SU-DHL-6 (cell line): Measurements from ENCODE around the gene PCYOX1L.

Experiments
- H2AFZ ChIP-seq: fragments of 200-600 bp; sonication (generic); 2 replicates; pipeline ENCODE4 v1.6.1; 2014; ENCODE audit warnings: low read depth, mild to moderate bottlenecking, moderate library complexity, mixed read lengths, antibody characterized with exemption, low read length; ENCODE audit not compliant: severe bottlenecking
- H3F3A ChIP-seq: fragments of 200-600 bp; shearing (Covaris generic); 2 replicates; pipeline ENCODE4 v1.6.0; 2016; ENCODE audit warnings: antibody characterized with exemption, mild to moderate bottlenecking; ENCODE audit not compliant: insufficient read depth
- H3K27ac ChIP-seq: fragments of 200-600 bp; sonication (generic); 2 replicates; pipeline ENCODE4 v1.5.1; 2016; ENCODE audit warnings: low read depth, mild to moderate bottlenecking, low read length, moderate library complexity, mixed read lengths
- H3K27me3 ChIP-seq: fragments of 200-600 bp; sonication (generic), shearing (Covaris generic); 2 replicates; pipeline ENCODE4 v1.6.0; 2014; ENCODE audit warnings: mild to moderate bottlenecking, low read length
- H3K36me3 ChIP-seq: fragments of 200-600 bp; sonication (generic); 2 replicates; pipeline ENCODE4 v1.6.1; 2014; ENCODE audit warnings: mild to moderate bottlenecking, low read length, mixed read lengths
- H3K4me2 ChIP-seq: fragments of 300-600, 200-600 bp; shearing (Covaris generic), sonication (generic); 2 replicates; pipeline ENCODE4 v1.6.0; 2014; ENCODE audit warnings: low read length, low read depth, mild to moderate bottlenecking; ENCODE audit not compliant: poor library complexity, severe bottlenecking
- H3K4me3 ChIP-seq: fragments of 200-600 bp; sonication (generic); 2 replicates; pipeline ENCODE4 v1.5.1; 2014; ENCODE audit warnings: antibody characterized with exemption, low read length, mild to moderate bottlenecking, mixed read lengths; ENCODE audit not compliant: insufficient read depth, poor library complexity, severe bottlenecking
- H3K79me2 ChIP-seq: fragments of 200-600 bp; sonication (generic); 2 replicates; pipeline ENCODE4 v1.6.1; 2014; ENCODE audit warnings: mild to moderate bottlenecking, low read length, moderate library complexity; ENCODE audit not compliant: insufficient read depth
- H3K9ac ChIP-seq: fragments of 200-600 bp; sonication (generic); 2 replicates; pipeline ENCODE4 v1.7.0; 2014; ENCODE audit warnings: mild to moderate bottlenecking, low read length
- H3K9me2 ChIP-seq: fragments of 200-600 bp; sonication (generic); replicated peaks from 2 replicates; pipeline ENCODE4 v1.6.1; 2014; ENCODE audit warnings: low read length; ENCODE audit not compliant: insufficient read depth
- H3K9me3 ChIP-seq: fragments of 200-600 bp; sonication (generic); 2 replicates; pipeline ENCODE4 v1.6.1; 2014; ENCODE audit warnings: low read length, mixed read lengths; ENCODE audit not compliant: insufficient read depth
- H4K20me1 ChIP-seq: fragments of 200-600 bp; sonication (generic); 2 replicates; pipeline ENCODE4 v1.6.1; 2014; ENCODE audit warnings: low read depth, mild to moderate bottlenecking, antibody characterized with exemption, low read length, moderate library complexity, mixed read lengths
- CTCF ChIP-seq: fragments of 200-600 bp; sonication (generic); IDR thresholded peaks from one replicate; pipeline ENCODE4 v1.5.1; 2017; ENCODE audit warnings: antibody characterized with exemption, mild to moderate bottlenecking, low read length, moderate library complexity; ENCODE audit not compliant: insufficient read depth, poor library complexity, severe bottlenecking
- EZH2phosphoT487 ChIP-seq: fragments of 200-600 bp; sonication (generic), shearing (Covaris generic); conservative IDR thresholded peaks from 2 replicates; pipeline ENCODE4 v1.6.1; 2018; ENCODE audit warnings: mild to moderate bottlenecking, antibody characterized with exemption, low read length, moderate library complexity, mixed read lengths

The PCYOX1L gene

GRCh38 chr5:149374801-149375200, 17.0 kb downstream of the PCYOX1L start:
- Histone ChIP-seq H3K79me2 (no peaks in the 10 kb centered on the region), H3K4me3 (no peak overlapping the region), H3K4me2 (no peak overlapping the region), H3K9me3 (no peaks in the 10 kb centered on the region), H3K27ac (no peak overlapping the region), H3F3A (no peaks in the 10 kb centered on the region), H3K9ac (no peak overlapping the region), H4K20me1 (no peaks in the 10 kb centered on the region), H3K36me3 (no peaks in the 10 kb centered on the region), H2AFZ (no peak overlapping the region), H3K27me3 (no peaks in the 10 kb centered on the region), H3K9me2 (no peaks in the 10 kb centered on the region)
- no peak for TF ChIP-seq CTCF
- no peak for TF ChIP-seq EZH2phosphoT487

- no peaks in the 10 kb centered on the region for H3K27me3 ChIP-seq
- no peaks in the 10 kb centered on the region for H3F3A ChIP-seq
- TF ChIP-seq EZH2phosphoT487 (no peak), CTCF (no peak)
- H3K4me3 ChIP-seq, result no peak overlapping the region
- no peaks in the 10 kb centered on the region for H3K9me2 ChIP-seq
- H3K4me2 ChIP-seq, result no peak overlapping the region
- H4K20me1 ChIP-seq, result no peaks in the 10 kb centered on the region
- no peaks in the 10 kb centered on the region for H3K9me3 ChIP-seq
- H3K27ac ChIP-seq, result no peak overlapping the region
- no peak overlapping the region for H3K9ac ChIP-seq
- H2AFZ ChIP-seq, result no peak overlapping the region
- H3K36me3 ChIP-seq, result no peaks in the 10 kb centered on the region
- H3K79me2 ChIP-seq, result no peaks in the 10 kb centered on the region
These were observed 17.6 kb downstream of the PCYOX1L start for GRCh38 chr5:149375434-149375833.

- Histone ChIP-seq H3K27me3 (no peaks in the 10 kb centered on the region), H3K9ac (no peak overlapping the region), H3K79me2 (no peaks in the 10 kb centered on the region), H3F3A (no peaks in the 10 kb centered on the region), H4K20me1 (no peaks in the 10 kb centered on the region), H3K4me2 (no peak overlapping the region), H3K27ac (no peak overlapping the region), H3K4me3 (no peak overlapping the region), H2AFZ (no peak overlapping the region), H3K9me3 (no peaks in the 10 kb centered on the region), H3K9me2 (no peaks in the 10 kb centered on the region), H3K36me3 (no peaks in the 10 kb centered on the region)
- TF ChIP-seq CTCF, result no peak
- no peak for TF ChIP-seq EZH2phosphoT487
These were observed 18.3 kb downstream of the PCYOX1L start for GRCh38 chr5:149376104-149376503.
